Colonic mucosa (tissue), 4 donors: Measurements from ENCODE around the gene WBP4. TPM values are rescaled to one million over a fixed set of nuclear protein-coding genes. Genes with fewer than 3 reads are reported as not detected.

Experiments used
- DNase-seq: peaks from one replicate; pipeline ENCODE4 v3.0.0-alpha.2; 2020
- H3K27ac ChIP-seq: fragments of 200-600 bp; one replicate; pipeline ENCODE4 v1.8.0; 2021
- H3K27me3 ChIP-seq: fragments of 200-600 bp; one replicate; pipeline ENCODE4 v1.8.0; 2021
- H3K36me3 ChIP-seq: fragments of 200-600 bp; one replicate; pipeline ENCODE4 v1.8.0; 2021
- H3K4me1 ChIP-seq: fragments of 200-600 bp; one replicate; pipeline ENCODE4 v1.8.0; 2021; ENCODE audit warnings: mild to moderate bottlenecking
- H3K4me3 ChIP-seq: fragments of 200-600 bp; one replicate; pipeline ENCODE4 v1.8.0; 2021
- H3K9ac ChIP-seq, 2 donors: one replicate each; pipeline ENCODE4 v1.7.0; 2013; ENCODE audit warnings: control low read depth in 2 of 2, low read depth in 2 of 2, low read length in 2 of 2
- H3K9me3 ChIP-seq: fragments of 200-600 bp; one replicate; pipeline ENCODE4 v1.8.0; 2021
- intact Hi-C: fragments of 100-400 bp; cut with DNase I; formaldehyde crosslinking; loops from one replicate; pipeline ENCODE4 v1.14.1; 2022
- total RNA-seq, 2 donors: library from RNA; stranded (reverse); fragmentation: NEBNext Ultra II Directional in 1 of 2; extraction: Animal tissue kit (Norgen Biotek cat#: 25700) in 1 of 2; gene quantifications; one replicate each; pipeline ENCODE4 v1.2.1, GENCODE V29; 2021
- TF ChIP-seq, protein P1 (sequence below): fragments of 200-600 bp; IDR thresholded peaks from one replicate; pipeline ENCODE4 v1.8.0; 2022; ENCODE audit warnings: antibody characterized with exemption, mild to moderate bottlenecking
- donor health status: healthy.
- donor health status: DM: no; HTN: no; CAD: no.
- donor health status: DM: no; HTN: no; CAD: no.

WBP4 gene, protein sequence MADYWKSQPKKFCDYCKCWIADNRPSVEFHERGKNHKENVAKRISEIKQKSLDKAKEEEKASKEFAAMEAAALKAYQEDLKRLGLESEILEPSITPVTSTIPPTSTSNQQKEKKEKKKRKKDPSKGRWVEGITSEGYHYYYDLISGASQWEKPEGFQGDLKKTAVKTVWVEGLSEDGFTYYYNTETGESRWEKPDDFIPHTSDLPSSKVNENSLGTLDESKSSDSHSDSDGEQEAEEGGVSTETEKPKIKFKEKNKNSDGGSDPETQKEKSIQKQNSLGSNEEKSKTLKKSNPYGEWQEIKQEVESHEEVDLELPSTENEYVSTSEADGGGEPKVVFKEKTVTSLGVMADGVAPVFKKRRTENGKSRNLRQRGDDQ
- 1 to 10 TPM; 5.8 to 7.5 TPM for total RNA-seq

DNA sequence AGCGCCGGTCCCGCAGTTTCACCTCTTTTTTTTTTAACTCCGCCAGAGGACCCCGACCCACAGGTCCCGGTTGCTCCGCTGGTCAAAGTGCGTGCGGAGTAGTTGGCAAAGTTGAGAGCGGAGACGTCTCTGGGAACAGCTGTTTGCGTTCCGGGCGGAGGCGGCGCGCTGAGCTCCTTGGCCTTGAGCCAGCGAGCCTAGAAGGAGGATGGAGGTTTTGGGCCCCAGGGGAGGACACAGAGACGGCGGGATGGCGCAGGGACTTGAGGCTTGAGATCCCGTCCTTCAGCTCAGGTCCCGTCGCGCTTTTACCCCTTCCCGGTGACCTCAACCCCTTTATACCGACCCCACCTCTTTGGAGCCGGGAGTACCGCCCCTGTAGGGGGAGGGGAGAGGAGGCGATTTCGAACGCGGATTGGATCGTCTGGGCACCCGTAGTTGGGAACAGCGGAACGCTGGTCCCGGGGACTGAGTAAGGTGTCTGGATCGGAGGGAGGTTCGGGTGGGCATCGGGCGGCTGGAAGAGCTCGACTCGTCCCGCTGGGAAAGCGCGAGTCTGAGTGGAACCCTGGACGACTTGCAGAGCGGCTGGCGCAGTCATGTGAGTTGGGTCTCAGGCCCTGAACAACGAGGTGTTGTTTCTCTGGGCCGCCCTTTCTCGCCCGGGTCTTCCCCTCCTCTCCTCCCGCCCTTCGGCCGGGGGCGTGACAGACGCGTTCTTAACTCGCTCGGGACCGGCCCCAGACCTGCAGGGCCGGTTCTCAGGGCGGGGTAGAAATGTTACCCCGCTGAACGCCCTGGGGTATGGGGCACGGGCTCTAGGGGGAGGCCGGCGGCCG lies at the start of gene WBP4:
WBP4 (plus strand) TSS at position 435 of the 839 bp plus-strand sequence; CDS start at position 600, 165 bp downstream.
- Histone ChIP-seq H3K36me3 (no peaks in the 10 kb centered on the region), H3K4me3 (peak within 1 kb of the TSS; percentile 64), H3K9me3 (no peaks in the 10 kb centered on the region), H3K9ac (peak within 1 kb of the TSS; percentile 93 to 98), H3K4me1 (peaks cover 24% of the 10 kb centered on the region), H3K27ac (peak within 1 kb of the TSS; percentile 96), H3K27me3 (no peaks in the 10 kb centered on the region)
- intact Hi-C loops: no loop called here
- peak; percentile 98 for DNase-seq
- TF ChIP-seq, protein P1, sequence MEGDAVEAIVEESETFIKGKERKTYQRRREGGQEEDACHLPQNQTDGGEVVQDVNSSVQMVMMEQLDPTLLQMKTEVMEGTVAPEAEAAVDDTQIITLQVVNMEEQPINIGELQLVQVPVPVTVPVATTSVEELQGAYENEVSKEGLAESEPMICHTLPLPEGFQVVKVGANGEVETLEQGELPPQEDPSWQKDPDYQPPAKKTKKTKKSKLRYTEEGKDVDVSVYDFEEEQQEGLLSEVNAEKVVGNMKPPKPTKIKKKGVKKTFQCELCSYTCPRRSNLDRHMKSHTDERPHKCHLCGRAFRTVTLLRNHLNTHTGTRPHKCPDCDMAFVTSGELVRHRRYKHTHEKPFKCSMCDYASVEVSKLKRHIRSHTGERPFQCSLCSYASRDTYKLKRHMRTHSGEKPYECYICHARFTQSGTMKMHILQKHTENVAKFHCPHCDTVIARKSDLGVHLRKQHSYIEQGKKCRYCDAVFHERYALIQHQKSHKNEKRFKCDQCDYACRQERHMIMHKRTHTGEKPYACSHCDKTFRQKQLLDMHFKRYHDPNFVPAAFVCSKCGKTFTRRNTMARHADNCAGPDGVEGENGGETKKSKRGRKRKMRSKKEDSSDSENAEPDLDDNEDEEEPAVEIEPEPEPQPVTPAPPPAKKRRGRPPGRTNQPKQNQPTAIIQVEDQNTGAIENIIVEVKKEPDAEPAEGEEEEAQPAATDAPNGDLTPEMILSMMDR: no peak

DNA sequence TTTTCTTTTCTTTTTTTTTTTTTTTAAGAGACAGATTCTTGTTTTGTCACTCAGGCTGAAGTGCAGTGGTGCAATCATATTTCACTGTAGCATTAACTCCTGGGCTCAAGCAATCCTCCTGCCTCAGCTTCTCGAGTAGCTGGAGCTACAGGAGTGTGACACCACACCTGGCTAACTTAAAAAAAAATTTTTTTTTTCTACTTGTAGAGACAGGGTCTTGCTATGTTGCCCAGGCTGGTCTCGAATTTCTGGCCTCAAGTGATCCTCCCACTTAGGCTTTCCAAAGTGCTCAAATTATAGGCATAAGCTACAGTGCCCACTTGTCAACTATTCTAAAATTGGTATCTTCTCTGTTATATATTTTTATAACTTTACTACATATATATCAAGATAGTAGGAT lies 48.8 kb upstream of the WBP4 start:
- TF ChIP-seq, protein P1: no peak
- no peaks in the 10 kb centered on the region for H3K27me3 ChIP-seq
- H3K4me3 ChIP-seq: no peak overlapping the region
- DNase-seq: no peak
- no peak overlapping the region for H3K27ac ChIP-seq
- intact Hi-C loops: no loop called here
- H3K9me3 ChIP-seq: no peaks in the 10 kb centered on the region
- H3K4me1 ChIP-seq: peaks cover 2% of the 10 kb centered on the region
- H3K9ac ChIP-seq: no peak overlapping the region
- H3K36me3 ChIP-seq: no peaks in the 10 kb centered on the region

DNA sequence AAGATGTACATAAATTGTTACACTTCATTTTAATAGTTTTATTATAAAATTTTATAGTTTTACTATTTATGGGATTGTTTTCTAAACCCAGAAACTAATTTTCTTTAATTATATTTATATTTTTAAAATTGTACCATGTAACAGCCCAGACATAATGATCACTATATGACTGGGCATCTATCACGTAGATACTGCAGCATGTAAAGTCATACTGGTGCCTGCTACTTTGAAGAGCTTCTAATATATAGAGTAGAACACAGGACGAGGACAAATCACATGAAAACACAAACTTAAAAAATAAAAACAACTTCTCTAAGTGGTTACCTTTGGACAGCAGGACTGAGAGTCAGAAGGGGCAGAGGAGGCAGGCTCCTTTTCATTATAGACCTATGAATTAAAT lies 47.5 kb upstream of the WBP4 start:
- intact Hi-C loops: no loop called here
- H3K27ac ChIP-seq: no peak overlapping the region

DNA sequence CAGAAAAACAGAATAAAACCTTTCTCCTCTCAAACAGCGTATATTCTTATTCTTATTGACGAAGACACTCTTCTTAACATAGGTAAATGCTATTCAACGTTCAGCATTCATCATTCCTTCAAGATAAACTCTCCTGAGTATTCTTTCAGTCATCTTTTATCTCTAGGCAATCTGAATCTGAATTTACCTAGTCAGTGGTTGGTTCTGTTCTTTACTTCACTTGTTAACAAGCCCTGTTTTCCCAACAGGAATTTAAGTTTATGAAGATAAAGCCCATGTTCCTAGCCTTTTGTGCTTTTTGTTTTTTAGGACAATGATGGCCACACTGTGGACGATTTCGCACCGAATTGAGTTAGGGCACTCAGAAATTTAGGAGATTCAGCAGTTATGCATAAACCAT lies 45.4 kb upstream of the WBP4 start:
- no peak for DNase-seq
- Histone ChIP-seq H3K9ac (no peak overlapping the region), H3K27ac (peak overlapping the region; percentile 2), H3K27me3 (no peaks in the 10 kb centered on the region), H3K4me3 (peak overlapping the region; percentile 3), H3K9me3 (no peaks in the 10 kb centered on the region), H3K4me1 (no peaks in the 10 kb centered on the region), H3K36me3 (no peaks in the 10 kb centered on the region)
- intact Hi-C loops: no loop called here
- TF ChIP-seq, protein P1: no peak

More for the DNA sequence above, 47.5 kb upstream of the WBP4 start:
- TF ChIP-seq, protein P1: no peak
- no peak overlapping the region for H3K4me3 ChIP-seq
- no peak overlapping the region for H3K9ac ChIP-seq
- H3K4me1 ChIP-seq: no peaks in the 10 kb centered on the region
- no peaks in the 10 kb centered on the region for H3K36me3 ChIP-seq
- no peaks in the 10 kb centered on the region for H3K9me3 ChIP-seq
- H3K27me3 ChIP-seq: no peaks in the 10 kb centered on the region
- no peak for DNase-seq

DNA sequence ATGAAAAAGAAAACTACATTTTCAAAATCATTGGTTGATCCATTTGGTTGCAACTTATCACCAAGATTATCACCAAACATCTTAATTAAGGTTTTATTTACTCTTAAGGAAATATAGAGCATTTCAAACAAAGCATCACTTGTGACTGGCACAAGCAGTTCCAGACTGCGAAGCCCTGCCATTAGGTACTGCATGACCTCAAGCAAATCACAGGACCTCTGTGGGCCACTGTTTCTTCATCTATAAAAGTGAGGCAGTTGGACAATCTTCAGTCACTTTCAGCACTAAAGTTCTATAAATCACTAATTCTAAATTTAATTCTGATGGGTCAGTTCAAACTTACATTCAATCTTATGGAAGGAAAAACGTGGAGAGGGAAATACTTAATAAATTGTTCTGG lies 44.1 kb upstream of the WBP4 start:
- intact Hi-C loops: no loop called here
- Histone ChIP-seq H3K36me3 (no peaks in the 10 kb centered on the region), H3K9me3 (no peaks in the 10 kb centered on the region), H3K4me1 (no peaks in the 10 kb centered on the region), H3K4me3 (peak overlapping the region; percentile 33), H3K27ac (peak overlapping the region; percentile 84), H3K27me3 (no peaks in the 10 kb centered on the region), H3K9ac (peak overlapping the region in 1 of 2 donors; percentile 84)
- TF ChIP-seq, protein P1: no peak
- no peak for DNase-seq
